Neural cell (in vitro differentiated cells): Measurements from ENCODE around the gene MED29. TPM values are rescaled to one million over a fixed set of nuclear protein-coding genes. Genes with fewer than 3 reads are reported as not detected.

ENCODE experiments used
- H2AFZ ChIP-seq: fragments of 200-600, 300-800 bp; sonication (generic), shearing (Covaris generic); 2 replicates; pipeline ENCODE4 v1.6.0; 2014; ENCODE audit warnings: low read depth, mild to moderate bottlenecking, antibody characterized with exemption, low read length, moderate library complexity
- H3F3A ChIP-seq: fragments of 200-600 bp; shearing (Covaris generic); 2 replicates; pipeline ENCODE4 v1.6.1; 2016; ENCODE audit warnings: mild to moderate bottlenecking, moderate library complexity, mixed read lengths, antibody characterized with exemption, low read length; ENCODE audit not compliant: insufficient read depth, poor library complexity, severe bottlenecking
- H3K27ac ChIP-seq: fragments of 200-600, 300-800 bp; sonication (generic), shearing (Covaris generic); 2 replicates; pipeline ENCODE4 v1.5.1; 2014; ENCODE audit warnings: mild to moderate bottlenecking, low read length, moderate library complexity
- H3K27me3 ChIP-seq: fragments of 300-800, 200-600 bp; sonication (generic), shearing (Covaris generic); 2 replicates; pipeline ENCODE4 v1.6.0; 2014; ENCODE audit warnings: mild to moderate bottlenecking, low read depth, low read length, moderate library complexity; ENCODE audit not compliant: insufficient read depth
- H3K36me3 ChIP-seq: fragments of 300-800, 200-600 bp; sonication (generic), shearing (Covaris generic); 2 replicates; pipeline ENCODE4 v1.5.1; 2014; ENCODE audit warnings: mild to moderate bottlenecking, antibody characterized with exemption, low read length, moderate library complexity; ENCODE audit not compliant: insufficient read depth
- H3K4me2 ChIP-seq: fragments of 300-800, 200-600 bp; sonication (generic), shearing (Covaris generic); 2 replicates; pipeline ENCODE4 v1.6.0; 2014; ENCODE audit warnings: mild to moderate bottlenecking, low read length
- H3K4me3 ChIP-seq: fragments of 300-800, 200-600 bp; sonication (generic), shearing (Covaris generic); 2 replicates; pipeline ENCODE4 v1.5.1; 2014; ENCODE audit warnings: mild to moderate bottlenecking, low read length, moderate library complexity
- H3K79me2 ChIP-seq: fragments of 200-600 bp; shearing (Covaris generic); replicated peaks from 2 replicates; pipeline ENCODE4 v1.6.0; 2014; ENCODE audit warnings: mild to moderate bottlenecking, low read length, moderate library complexity; ENCODE audit not compliant: insufficient read depth
- H3K9ac ChIP-seq: fragments of 300-800, 200-600 bp; sonication (generic), shearing (Covaris generic); 2 replicates; pipeline ENCODE4 v1.6.1; 2016; ENCODE audit warnings: mild to moderate bottlenecking, low read length, mixed read lengths
- H3K9me2 ChIP-seq: fragments of 200-600 bp; shearing (Covaris generic); 2 replicates; pipeline ENCODE4 v1.6.1; 2016; ENCODE audit warnings: mild to moderate bottlenecking, low read length, mixed read lengths; ENCODE audit not compliant: insufficient read depth
- H3K9me3 ChIP-seq: fragments of 200-600, 300-800 bp; sonication (generic), shearing (Covaris generic); 2 replicates; pipeline ENCODE4 v1.6.1; 2016; ENCODE audit warnings: mild to moderate bottlenecking, mixed run types, low read length, moderate library complexity, mixed read lengths
- H4K20me1 ChIP-seq: fragments of 200-600 bp; shearing (Covaris generic); 2 replicates; pipeline ENCODE4 v1.6.1; 2016; ENCODE audit warnings: mild to moderate bottlenecking, mixed run types; ENCODE audit not compliant: insufficient read depth
- EP300 ChIP-seq: fragments of 450-650 bp; conservative IDR thresholded peaks from 2 replicates; pipeline ENCODE4 v1.6.1; 2014; ENCODE audit warnings: antibody characterized with exemption, mild to moderate bottlenecking, moderate library complexity; ENCODE audit not compliant: poor library complexity, severe bottlenecking
- EZH2 ChIP-seq: fragments of 200-600, 300-800 bp; shearing (Covaris generic), sonication (generic); IDR thresholded peaks from 2 replicates; pipeline ENCODE4 v1.6.1; 2014; ENCODE audit warnings: antibody characterized with exemption, low read length, borderline replicate concordance, mild to moderate bottlenecking; ENCODE audit not compliant: insufficient read depth, poor library complexity, severe bottlenecking
- MXI1 ChIP-seq: fragments of 450-650 bp; conservative IDR thresholded peaks from 2 replicates; pipeline ENCODE4 v1.6.1; 2014; ENCODE audit warnings: antibody characterized with exemption, mild to moderate bottlenecking; ENCODE audit not compliant: poor library complexity, severe bottlenecking
- POLR2AphosphoS5 ChIP-seq: IDR thresholded peaks from 2 replicates; pipeline ENCODE4 v1.6.1; 2012
- RAD21 ChIP-seq: fragments of 450-650 bp; conservative IDR thresholded peaks from 2 replicates; pipeline ENCODE4 v1.6.1; 2014; ENCODE audit warnings: antibody characterized with exemption, mild to moderate bottlenecking, moderate library complexity
- REST ChIP-seq: IDR thresholded peaks from 2 replicates; pipeline ENCODE4 v1.6.1; 2012; ENCODE audit warnings: borderline replicate concordance
- SMC3 ChIP-seq: fragments of 450-650 bp; conservative IDR thresholded peaks from 2 replicates; pipeline ENCODE4 v1.6.1; 2014; ENCODE audit warnings: antibody characterized with exemption, mild to moderate bottlenecking, moderate library complexity; ENCODE audit not compliant: poor library complexity
- TAF1 ChIP-seq: IDR thresholded peaks from 2 replicates; pipeline ENCODE4 v1.6.1; 2012; ENCODE audit warnings: low read depth
- polyA plus RNA-seq: library from polyadenylated mRNA; depleted of rRNA; stranded (reverse); fragments of >200 nt; gene quantifications from 2 replicates; pipeline ENCODE4 v1.2.3, GENCODE V29; 2014
- TF ChIP-seq, protein P1 (sequence below): fragments of 450-650 bp; IDR thresholded peaks from 2 replicates; pipeline ENCODE4 v1.5.1; 2014; ENCODE audit warnings: antibody characterized with exemption, mild to moderate bottlenecking, moderate library complexity; ENCODE audit not compliant: poor library complexity, severe bottlenecking

MED29 gene
- polyA plus RNA-seq, 1 donor from 2014 or later: 39.5 TPM

- Histone ChIP-seq H4K20me1 (no peaks in the 10 kb centered on the region), H3K4me3 (no peak overlapping the region), H3K27me3 (no peaks in the 10 kb centered on the region), H2AFZ (no peak overlapping the region), H3K9ac (no peak overlapping the region), H3K9me2 (no peaks in the 10 kb centered on the region), H3K27ac (no peak overlapping the region), H3K4me2 (no peak overlapping the region), H3K36me3 (no peaks in the 10 kb centered on the region), H3F3A (peaks cover 4% of the 10 kb centered on the region), H3K79me2 (peaks cover 16% of the 10 kb centered on the region), H3K9me3 (no peaks in the 10 kb centered on the region)
- TF ChIP-seq, protein P1, sequence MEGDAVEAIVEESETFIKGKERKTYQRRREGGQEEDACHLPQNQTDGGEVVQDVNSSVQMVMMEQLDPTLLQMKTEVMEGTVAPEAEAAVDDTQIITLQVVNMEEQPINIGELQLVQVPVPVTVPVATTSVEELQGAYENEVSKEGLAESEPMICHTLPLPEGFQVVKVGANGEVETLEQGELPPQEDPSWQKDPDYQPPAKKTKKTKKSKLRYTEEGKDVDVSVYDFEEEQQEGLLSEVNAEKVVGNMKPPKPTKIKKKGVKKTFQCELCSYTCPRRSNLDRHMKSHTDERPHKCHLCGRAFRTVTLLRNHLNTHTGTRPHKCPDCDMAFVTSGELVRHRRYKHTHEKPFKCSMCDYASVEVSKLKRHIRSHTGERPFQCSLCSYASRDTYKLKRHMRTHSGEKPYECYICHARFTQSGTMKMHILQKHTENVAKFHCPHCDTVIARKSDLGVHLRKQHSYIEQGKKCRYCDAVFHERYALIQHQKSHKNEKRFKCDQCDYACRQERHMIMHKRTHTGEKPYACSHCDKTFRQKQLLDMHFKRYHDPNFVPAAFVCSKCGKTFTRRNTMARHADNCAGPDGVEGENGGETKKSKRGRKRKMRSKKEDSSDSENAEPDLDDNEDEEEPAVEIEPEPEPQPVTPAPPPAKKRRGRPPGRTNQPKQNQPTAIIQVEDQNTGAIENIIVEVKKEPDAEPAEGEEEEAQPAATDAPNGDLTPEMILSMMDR: no peak
- TF ChIP-seq EZH2: no peak
- no peak for TF ChIP-seq REST
- no peak for TF ChIP-seq SMC3
- TF ChIP-seq RAD21: no peak
Measured at GRCh38 chr19:39438270-39438934, 47.2 kb downstream of the MED29 start.

- no peaks in the 10 kb centered on the region for H3K9me2 ChIP-seq
- no peaks in the 10 kb centered on the region for H4K20me1 ChIP-seq
- peak overlapping the region; percentile 97 for H3K9ac ChIP-seq
- H3K27me3 ChIP-seq: no peaks in the 10 kb centered on the region
- peaks cover 46% of the 10 kb centered on the region for H3K79me2 ChIP-seq
- no peak for TF ChIP-seq TAF1
- TF ChIP-seq MXI1: no peak
- TF ChIP-seq RAD21: no peak
- no peak for TF ChIP-seq SMC3
- TF ChIP-seq, protein P1: no peak
- TF ChIP-seq EP300: no peak
- TF ChIP-seq EZH2: no peak
- TF ChIP-seq REST: no peak
- TF ChIP-seq POLR2AphosphoS5: no peak
- H2AFZ ChIP-seq: peak overlapping the region; percentile 69
- H3K27ac ChIP-seq: peak overlapping the region; percentile 98
- H3K36me3 ChIP-seq: no peaks in the 10 kb centered on the region
- peak overlapping the region; percentile 92 for H3K4me3 ChIP-seq
- H3K9me3 ChIP-seq: no peaks in the 10 kb centered on the region
- H3K4me2 ChIP-seq: peak overlapping the region; percentile 65
- H3F3A ChIP-seq: no peaks in the 10 kb centered on the region
Measured at GRCh38 chr19:39444598-39445195, 53.5 kb downstream of the MED29 start.
